Stimulated activated CD4-positive, alpha-beta T cell treated with anti-CD3 and anti-CD28 coated beads, Interleukin-4, amount 100 ng/mL, for 1 hour (primary cell): Measurements from ENCODE around the gene SRSF3.
"Not testable (repeated sequence)": the region's sequence is repeated elsewhere in the genome, so short reads cannot be mapped to it uniquely, and the experiment has no call there.

ENCODE experiments used
- DNase-seq: peaks from one replicate; pipeline ENCODE4 v3.0.0-alpha.2; 2020

Gene SRSF3

GRCh38 chr6:36650848-36651478 lies 56.8 kb downstream of the SRSF3 start:
- no peak for DNase-seq

GRCh38 chr6:36651659-36652379 lies 57.7 kb downstream of the SRSF3 start:
- DNase-seq = no peak

- DNase-seq = not testable (repeated sequence)
Observed at GRCh38 chr6:36654469-36654868, 60.3 kb downstream of the SRSF3 start.
